ENCODE data around the gene HLA-DMB.
A peak's percentile ranks its signal among the peaks of the same experiment; 100 is the strongest.

HLA-DMB gene

GRCh38 chr6:32940656-32941213 is at the start of gene HLA-DMB:
TSS of gene HLA-DMB (minus strand) at chr6:32941028. CDS start at chr6:32940807, 221 bp downstream.
- DNase-seq: peak in 4 of 10 donors; percentile 19 to 56 (median 29)
- intact Hi-C loops (cut with DNase I): no loop called here

DNA sequence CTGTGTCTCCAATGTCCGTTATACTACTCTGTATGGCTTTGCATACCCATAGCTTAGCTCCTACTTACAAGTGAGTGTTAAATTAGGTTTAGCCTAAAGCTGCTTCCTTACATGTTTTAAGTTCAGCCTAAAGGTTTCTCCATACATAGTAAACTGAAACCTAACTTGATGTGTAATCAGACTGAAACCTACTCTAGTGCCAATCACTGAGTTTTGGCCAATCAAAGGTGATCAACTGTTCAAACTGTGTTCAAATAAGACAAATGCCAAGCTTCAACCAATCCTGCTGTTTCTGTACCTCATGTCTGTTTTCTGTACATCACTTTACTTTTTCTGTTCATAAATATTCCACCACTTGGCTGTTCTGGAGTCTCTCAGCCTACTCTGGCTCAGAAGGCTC is 48.5 kb upstream of the HLA-DMB start:
- intact Hi-C loops (cut with DNase I): no loop called here
- no peak for DNase-seq

- DNase-seq: peak; percentile 75 to 97 (median 88)
- intact Hi-C loops (cut with DNase I): loop anchor here (1.0 kb wide), 2 partner anchors 52 to 100 kb away; no protein-coding TSS in a partner anchor
Measured at GRCh38 chr6:32984622-32985389, 44.0 kb upstream of the HLA-DMB start.

DNA sequence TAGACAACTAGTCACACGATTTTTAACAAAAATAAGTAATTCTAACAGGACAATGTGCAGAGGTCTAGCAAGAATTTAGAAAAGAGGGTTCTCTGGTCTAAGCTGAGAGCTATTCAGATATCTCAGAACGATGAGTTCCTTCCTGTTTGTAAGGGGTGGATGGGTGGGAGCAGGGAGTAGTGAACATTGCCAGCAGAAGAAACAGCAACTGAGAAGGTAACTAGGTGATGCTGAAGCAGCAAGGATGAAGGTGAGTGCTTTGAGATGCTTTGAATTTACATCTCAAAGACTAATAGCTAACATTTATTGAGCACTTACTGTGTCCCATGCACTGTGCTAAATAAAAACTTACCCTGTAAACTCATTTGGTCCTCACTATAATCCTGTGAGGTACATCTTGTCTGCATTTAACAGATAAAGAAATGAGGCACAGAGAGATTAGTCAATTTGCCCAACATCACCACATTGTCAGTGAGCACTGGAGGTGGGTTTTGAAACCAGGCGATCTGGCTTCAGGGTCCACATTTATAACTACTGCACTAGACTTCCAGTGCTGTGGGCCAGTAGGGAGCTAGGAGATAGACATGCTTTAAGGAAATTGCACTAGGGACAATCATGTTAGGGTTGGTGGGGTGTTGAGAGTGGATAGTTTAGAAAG is 43.3 kb upstream of the HLA-DMB start:
- DNase-seq: no peak
- intact Hi-C loops (cut with DNase I): loop anchor here (1.0 kb wide), 1 partner anchor 51 kb away; no protein-coding TSS in a partner anchor

- no peak for DNase-seq
- intact Hi-C loops (cut with DNase I): no loop called here
Measured at GRCh38 chr6:32983493-32983848, 42.6 kb upstream of the HLA-DMB start.

DNA sequence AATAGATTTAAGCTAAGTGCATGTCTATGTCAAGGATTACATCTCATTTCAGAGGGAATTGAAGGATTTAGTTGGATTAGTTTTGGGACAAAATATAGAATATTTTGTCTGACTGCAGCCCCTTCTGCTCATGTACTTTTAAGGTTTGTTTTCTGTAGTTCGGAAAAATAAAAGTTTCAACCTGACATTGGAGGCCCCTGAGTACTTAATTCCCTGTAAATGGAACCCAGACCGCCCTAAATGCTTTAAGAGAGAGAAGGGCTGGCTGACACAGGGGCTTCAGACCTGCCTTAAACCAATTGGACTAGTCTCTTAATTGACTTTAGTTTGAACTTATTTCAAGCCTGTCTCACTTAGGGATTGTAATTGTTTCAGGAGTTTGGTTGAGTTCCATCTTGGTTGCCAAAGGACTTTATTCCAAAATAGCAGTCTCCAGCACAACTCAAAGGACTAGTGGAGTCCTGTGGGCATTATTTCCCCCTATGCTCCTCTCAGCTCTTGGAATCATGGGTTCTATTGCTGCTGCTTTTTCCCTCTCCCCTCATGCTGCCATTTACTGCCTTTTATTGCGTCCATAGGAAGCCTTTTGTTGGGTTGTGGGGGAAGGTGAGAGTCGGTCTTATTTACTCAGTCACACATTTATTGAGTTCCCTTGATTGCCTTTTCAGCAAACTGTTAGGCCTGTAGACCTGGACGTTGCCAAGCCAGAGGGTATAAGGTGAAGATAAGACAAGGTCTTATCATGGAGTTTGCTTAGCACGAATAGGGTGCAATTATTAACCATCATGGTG is 42.1 kb upstream of the HLA-DMB start:
- intact Hi-C loops (cut with DNase I): no loop called here
- DNase-seq: no peak

DNA sequence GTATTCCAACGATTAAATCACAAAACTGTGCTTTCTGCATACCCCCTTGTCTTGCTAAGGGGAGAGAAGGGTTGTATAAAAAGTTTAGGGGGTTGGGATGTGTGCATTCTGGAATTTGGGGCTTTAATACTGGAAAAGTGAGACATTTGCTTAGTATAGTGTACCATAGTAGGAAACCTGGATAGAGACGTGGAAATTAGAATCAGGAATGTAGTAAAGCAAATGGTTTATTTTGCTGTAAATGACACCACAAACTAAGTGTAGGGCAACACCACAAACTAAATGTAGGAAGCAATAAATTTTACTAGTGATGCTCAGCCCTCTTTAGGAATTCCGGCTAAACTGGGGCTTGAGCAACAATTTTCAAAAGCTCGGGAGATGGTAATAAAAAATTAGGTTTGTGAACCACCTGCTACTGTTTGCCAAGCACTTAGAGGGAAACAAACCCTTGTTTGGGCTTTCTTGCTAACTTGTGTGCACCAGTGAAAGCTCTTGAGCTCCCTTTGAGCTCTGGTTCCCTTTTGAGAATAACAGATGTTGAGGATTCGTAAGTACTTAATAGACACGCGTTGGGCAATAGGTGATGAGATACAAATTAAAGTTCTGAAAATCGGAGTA is 41.4 kb upstream of the HLA-DMB start:
- intact Hi-C loops (cut with DNase I): no loop called here

GRCh38 chr6:32980488-32981038 is 39.7 kb upstream of the HLA-DMB start:
- DNase-seq: no peak
- intact Hi-C loops (cut with DNase I): no loop called here

More for the DNA sequence above, 41.4 kb upstream of the HLA-DMB start:
- DNase-seq: no peak

- DNase-seq: peak in 1 of 10 donors; percentile 79
- intact Hi-C loops (cut with DNase I): no loop called here
Measured at GRCh38 chr6:32979720-32980487, 39.1 kb upstream of the HLA-DMB start.

DNA sequence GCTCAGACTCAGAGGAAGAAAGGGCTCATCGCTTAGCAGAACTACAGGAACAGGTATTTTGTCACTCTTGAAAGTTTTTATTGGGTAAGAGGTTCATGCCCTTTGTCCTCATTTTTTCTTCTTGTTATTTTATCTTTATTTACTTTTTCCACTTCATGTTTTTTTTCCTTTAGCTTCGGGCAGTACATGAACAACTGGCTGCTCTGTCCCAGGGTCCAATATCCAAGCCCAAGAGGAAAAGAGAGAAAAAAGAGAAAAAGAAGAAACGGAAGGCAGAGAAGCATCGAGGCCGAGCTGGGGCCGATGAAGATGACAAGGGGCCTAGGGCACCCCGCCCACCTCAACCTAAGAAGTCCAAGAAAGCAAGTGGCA is 37.1 kb upstream of the HLA-DMB start:
- intact Hi-C loops (cut with DNase I): no loop called here

DNA sequence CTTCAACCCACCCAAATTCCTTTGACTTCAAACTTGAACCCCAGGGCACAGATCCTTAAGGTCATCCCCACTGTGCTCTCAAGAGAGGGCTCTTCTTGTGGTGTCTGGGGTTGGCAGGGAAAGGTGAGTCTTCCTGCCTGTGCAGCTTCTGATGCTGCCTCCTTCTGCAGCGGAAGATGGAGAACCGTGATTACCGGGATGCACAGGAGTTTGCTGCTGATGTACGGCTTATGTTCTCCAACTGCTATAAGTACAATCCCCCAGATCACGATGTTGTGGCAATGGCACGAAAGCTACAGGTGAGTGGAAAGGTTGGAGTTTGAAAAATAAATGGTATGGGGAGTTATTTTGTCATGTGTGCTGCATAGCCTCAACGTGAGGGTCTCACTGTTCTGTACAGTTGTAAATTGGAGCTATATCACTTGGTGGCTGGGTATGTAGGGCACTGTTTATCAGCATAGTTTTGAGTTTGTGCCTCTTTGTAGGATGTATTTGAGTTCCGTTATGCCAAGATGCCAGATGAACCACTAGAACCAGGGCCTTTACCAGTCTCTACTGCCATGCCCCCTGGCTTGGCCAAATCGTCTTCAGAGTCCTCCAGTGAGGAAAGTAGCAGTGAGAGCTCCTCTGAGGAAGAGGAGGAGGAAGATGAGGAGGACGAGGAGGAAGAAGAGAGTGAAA is 36.6 kb upstream of the HLA-DMB start:
- intact Hi-C loops (cut with DNase I): no loop called here

More for the DNA sequence above, 37.1 kb upstream of the HLA-DMB start:
- peak in 1 of 10 donors; percentile 19 for DNase-seq

DNA sequence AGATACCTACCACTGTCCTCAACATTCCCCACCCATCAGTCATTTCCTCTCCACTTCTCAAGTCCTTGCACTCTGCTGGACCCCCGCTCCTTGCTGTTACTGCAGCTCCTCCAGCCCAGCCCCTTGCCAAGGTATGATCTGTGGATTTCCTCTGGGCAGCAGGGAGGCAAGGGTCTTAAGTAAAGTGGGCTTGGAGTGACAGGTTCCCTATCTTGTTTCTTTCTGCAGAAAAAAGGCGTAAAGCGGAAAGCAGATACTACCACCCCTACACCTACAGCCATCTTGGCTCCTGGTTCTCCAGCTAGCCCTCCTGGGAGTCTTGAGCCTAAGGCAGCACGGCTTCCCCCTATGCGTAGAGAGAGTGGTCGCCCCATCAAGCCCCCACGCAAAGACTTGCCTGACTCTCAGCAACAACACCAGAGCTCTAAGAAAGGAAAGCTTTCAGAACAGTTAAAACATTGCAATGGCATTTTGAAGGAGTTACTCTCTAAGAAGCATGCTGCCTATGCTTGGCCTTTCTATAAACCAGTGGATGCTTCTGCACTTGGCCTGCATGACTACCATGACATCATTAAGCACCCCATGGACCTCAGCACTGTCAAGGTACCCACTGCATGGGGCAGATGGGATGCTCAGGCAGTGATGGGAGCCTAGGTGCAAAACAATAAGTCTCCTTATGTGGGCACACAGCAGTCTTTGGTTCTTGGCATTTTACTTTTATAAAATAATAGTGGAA is 35.7 kb upstream of the HLA-DMB start:
- intact Hi-C loops (cut with DNase I): no loop called here

More for the DNA sequence above, 36.6 kb upstream of the HLA-DMB start:
- DNase-seq: peak in 1 of 10 donors; percentile 15

GRCh38 chr6:32975886-32976285 is 35.1 kb upstream of the HLA-DMB start:
- DNase-seq: no peak
- intact Hi-C loops (cut with DNase I): no loop called here

More for the DNA sequence above, 35.7 kb upstream of the HLA-DMB start:
- DNase-seq: no peak

DNA sequence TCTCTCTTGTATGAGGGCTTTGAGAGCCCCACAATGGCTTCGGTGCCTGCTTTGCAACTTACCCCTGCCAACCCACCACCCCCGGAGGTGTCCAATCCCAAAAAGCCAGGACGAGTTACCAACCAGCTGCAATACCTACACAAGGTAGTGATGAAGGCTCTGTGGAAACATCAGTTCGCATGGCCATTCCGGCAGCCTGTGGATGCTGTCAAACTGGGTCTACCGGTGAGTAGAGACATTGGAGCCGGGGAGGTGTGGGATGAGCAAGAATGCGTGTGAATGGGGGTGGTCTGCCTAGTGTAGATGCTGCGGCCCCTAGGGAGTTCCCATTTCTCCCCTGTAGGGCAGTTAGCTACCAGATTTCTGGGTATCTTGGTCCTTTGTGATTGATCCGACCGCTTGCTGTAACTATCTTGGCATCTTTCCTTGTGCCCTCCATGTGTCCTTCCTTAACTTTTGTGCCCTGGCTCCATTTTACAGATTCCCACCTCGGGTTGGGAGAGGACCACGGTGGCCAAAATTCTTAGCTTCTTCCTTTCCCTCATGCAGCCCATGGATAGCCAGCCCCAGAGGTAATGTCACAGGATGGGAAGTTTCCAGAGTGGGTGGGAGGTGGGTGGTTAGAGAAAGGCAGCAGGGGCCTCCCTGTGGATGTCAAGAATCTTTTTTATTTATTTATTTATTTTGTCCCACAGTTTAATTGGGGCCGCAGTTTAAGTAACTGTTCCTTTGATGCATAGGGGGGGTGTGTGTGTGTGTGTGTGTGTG is 33.9 kb upstream of the HLA-DMB start:
- intact Hi-C loops (cut with DNase I): loop anchor here (5.0 kb wide), 2 partner anchors 228 to 777 kb away; partner anchors contain the start of genes HSD17B8, RXRB and SLC39A7
- peak in 1 of 10 donors; percentile 70 for DNase-seq

DNA sequence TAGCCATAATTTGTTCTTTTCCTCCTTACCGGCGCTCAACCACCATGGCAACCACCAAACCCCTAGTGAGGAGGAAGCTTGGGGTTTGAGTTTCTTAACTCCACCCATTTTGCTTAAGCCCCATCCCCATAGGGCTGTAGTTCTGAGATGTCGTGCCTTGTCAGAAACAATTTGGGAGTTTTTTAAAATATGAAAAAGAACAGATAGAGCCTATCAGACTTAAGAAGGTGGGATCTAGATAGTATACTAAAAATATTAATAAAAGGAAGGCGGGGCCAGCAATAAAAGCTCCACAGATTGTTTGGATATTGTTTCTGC is 33.1 kb upstream of the HLA-DMB start:
- DNase-seq: peak in 1 of 10 donors; percentile 25
- intact Hi-C loops (cut with DNase I): loop anchor here (5.0 kb wide), 2 partner anchors 228 to 777 kb away; partner anchors contain the start of genes HSD17B8, RXRB and SLC39A7

DNA sequence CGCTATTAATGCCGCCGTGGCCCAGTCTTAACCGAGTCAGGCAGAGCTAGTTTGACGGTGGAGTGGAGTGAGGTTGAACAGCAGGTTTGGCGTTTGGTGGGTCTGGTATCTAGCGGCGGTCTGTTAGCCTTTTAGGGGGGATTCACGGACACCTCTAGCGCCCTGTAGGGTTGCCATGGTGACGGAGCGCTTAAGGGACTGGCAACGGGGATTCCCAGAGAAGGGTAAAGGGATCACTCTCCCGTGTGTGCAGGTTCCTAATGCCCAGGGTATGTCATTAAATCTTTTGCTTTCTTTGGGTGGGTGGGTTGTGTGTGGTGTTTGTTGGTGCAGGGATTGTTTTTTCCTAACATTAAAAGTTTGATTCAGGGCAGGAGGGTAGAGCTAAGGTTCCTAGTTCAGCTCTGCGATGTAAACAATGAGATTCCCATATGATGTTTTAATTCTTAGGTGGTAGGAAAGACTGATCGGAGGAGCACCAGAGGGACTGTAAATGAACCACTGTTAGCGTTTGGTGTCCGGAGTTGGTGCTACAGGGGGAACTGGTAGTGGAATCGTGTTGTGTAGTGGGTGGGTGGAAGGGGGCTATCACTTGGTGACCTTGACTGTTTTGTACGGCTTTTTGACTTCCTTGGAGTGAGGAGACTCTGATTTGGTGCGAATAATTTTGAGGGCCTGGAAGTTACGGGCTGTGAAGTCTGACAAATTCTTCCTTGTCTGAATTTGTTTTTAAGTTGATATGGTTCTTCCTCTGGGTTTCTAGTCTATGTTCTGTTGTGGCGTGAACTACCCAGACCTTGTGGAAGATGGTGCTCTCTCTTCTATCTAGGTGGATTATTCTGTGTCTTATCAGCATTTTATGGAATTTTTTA is 32.6 kb upstream of the HLA-DMB start:
- intact Hi-C loops (cut with DNase I): loop anchor here (5.0 kb wide), 2 partner anchors 229 to 776 kb away; partner anchors contain the start of genes HSD17B8, RXRB and SLC39A7
- DNase-seq: peak in 2 of 10 donors; percentile 24 to 56

All from posterior cingulate gyrus (tissue), 11 donors.